Transverse colon (tissue), 4 donors: ENCODE results near the gene GDPD5.

Experiments used
- CTCF ChIP-seq, 5 experiments: fragments of 200-600 bp in 3 of 5; fragments of 450-650 bp in 2 of 5; sonication (generic) in 3 of 5; IDR thresholded peaks; 1 replicate in 2 of 5; 2 replicates in 3 of 5; pipeline ENCODE4 v1.5.1; 2016 to 2017; ENCODE audit warnings: antibody characterized with exemption in 5 of 5, inconsistent platforms in 3 of 5, mild to moderate bottlenecking in 2 of 5, moderate library complexity in 1 of 5
- EP300 ChIP-seq: sonication (generic); formaldehyde crosslinking; IDR thresholded peaks from one replicate; pipeline ENCODE4 v1.6.1; 2017; ENCODE audit warnings: antibody characterized with exemption, low read depth
- POLR2A ChIP-seq: fragments of 450-650 bp; IDR thresholded peaks from one replicate; pipeline ENCODE4 v1.6.1; 2016; ENCODE audit warnings: antibody characterized with exemption, mild to moderate bottlenecking, moderate library complexity
- POLR2AphosphoS5 ChIP-seq, 3 donors: sonication (generic); formaldehyde crosslinking; IDR thresholded peaks; one replicate each; pipeline ENCODE4 v1.6.1; 2016; ENCODE audit warnings: antibody characterized with exemption in 3 of 3

DNA sequence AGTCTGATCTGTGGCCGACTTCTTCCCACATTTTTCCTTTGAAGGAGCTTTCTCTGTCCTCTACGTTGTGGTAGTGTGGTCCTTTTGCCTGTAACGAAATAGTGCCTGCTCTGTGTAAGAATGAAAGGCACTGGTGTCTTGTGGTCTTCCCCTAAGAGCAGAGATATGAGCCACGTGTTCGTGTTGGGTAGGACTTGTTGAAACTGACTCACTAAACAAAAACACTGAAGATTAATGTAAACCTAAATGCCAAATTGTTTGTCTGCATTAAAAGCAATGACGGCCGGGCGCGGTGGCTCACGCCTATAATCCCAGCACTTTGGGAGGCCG, 136.5 kb downstream of the GDPD5 start:
- no peak for TF ChIP-seq CTCF (IDR thresholded peaks at IDR 0.05)
- TF ChIP-seq EP300 = no peak
- no peak for TF ChIP-seq POLR2AphosphoS5 (IDR thresholded peaks at IDR 0.05)
- TF ChIP-seq POLR2A = no peak
